DMS53 treated with DMSO at 0.1 percent for 48 hours (cell line): ENCODE data around the gene MRPL50.

Experiments used
- DNase-seq: peaks from one replicate; lab custom pipeline; 2025; ENCODE audit not compliant: unreplicated experiment; lab: John Stamatoyannopoulos, UW

The MRPL50 gene

GRCh38 chr9:101342595-101342994 lies 55.8 kb downstream of the MRPL50 start:
- DNase-seq = no peak

GRCh38 chr9:101341958-101342357 lies 56.5 kb downstream of the MRPL50 start:
- DNase-seq = no peak
